Ishikawa (cell line): ENCODE data around the gene PLAAT2.

ENCODE experiments used
- CEBPB ChIP-seq: IDR thresholded peaks from 2 replicates; pipeline ENCODE4 v1.6.1; 2012
- EGR1 ChIP-seq: IDR thresholded peaks from 2 replicates; pipeline ENCODE4 v1.6.1; 2012
- EP300 ChIP-seq: IDR thresholded peaks from 2 replicates; pipeline ENCODE4 v1.6.1; 2012; ENCODE audit warnings: borderline replicate concordance
- NFIC ChIP-seq: IDR thresholded peaks from 2 replicates; pipeline ENCODE4 v1.6.1; 2012
- RAD21 ChIP-seq: IDR thresholded peaks from 2 replicates; pipeline ENCODE4 v1.6.1; 2012; ENCODE audit warnings: low read depth
- REST ChIP-seq: IDR thresholded peaks from 2 replicates; pipeline ENCODE4 v1.6.1; 2012; ENCODE audit warnings: low read depth, mild to moderate bottlenecking
- TAF1 ChIP-seq: IDR thresholded peaks from 2 replicates; pipeline ENCODE4 v1.6.1; 2012; ENCODE audit warnings: low read depth, mild to moderate bottlenecking
- TEAD4 ChIP-seq: IDR thresholded peaks from 2 replicates; pipeline ENCODE4 v1.6.1; 2012
- YY1 ChIP-seq: IDR thresholded peaks from 2 replicates; pipeline ENCODE4 v1.6.1; 2012; ENCODE audit warnings: low read depth
- ZBTB7A ChIP-seq: IDR thresholded peaks from 2 replicates; pipeline ENCODE4 v1.6.1; 2012; ENCODE audit warnings: low read depth
- TF ChIP-seq, protein P1 (sequence below): IDR thresholded peaks from 2 replicates; pipeline ENCODE4 v1.6.1; 2012

PLAAT2 gene

GRCh38 chr11:63504054-63504453 is 59.1 kb downstream of the PLAAT2 start:
- TF ChIP-seq CEBPB (no peak), RAD21 (no peak), REST (no peak), YY1 (no peak), TEAD4 (no peak), TAF1 (no peak), EGR1 (no peak), EP300 (no peak), ZBTB7A (no peak)
- TF ChIP-seq, protein P1, sequence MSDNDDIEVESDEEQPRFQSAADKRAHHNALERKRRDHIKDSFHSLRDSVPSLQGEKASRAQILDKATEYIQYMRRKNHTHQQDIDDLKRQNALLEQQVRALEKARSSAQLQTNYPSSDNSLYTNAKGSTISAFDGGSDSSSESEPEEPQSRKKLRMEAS: no peak

DNA sequence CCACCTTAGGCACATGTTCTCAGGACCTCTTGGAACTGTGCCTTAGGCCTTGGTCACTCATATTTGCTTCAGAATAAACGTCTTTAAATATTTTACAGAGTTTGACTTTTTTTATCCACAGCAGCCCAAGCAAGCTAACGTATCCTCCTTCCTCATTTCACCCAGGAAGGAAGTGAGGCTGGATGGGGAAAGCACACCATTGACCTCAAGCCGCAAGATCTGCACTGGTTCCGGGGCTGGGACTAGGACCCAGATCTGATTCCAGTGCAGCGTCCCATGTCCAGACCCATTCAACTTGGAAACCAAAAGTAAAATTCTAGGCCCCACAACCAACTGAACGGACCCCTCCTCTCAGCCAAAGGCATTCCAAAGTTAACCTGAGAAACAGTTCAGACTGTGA is 59.7 kb downstream of the PLAAT2 start:
- TF ChIP-seq NFIC (no peak), EGR1 (no peak)
- TF ChIP-seq, protein P1: no peak
